ENCODE data around the gene TMEM259.

DNA sequence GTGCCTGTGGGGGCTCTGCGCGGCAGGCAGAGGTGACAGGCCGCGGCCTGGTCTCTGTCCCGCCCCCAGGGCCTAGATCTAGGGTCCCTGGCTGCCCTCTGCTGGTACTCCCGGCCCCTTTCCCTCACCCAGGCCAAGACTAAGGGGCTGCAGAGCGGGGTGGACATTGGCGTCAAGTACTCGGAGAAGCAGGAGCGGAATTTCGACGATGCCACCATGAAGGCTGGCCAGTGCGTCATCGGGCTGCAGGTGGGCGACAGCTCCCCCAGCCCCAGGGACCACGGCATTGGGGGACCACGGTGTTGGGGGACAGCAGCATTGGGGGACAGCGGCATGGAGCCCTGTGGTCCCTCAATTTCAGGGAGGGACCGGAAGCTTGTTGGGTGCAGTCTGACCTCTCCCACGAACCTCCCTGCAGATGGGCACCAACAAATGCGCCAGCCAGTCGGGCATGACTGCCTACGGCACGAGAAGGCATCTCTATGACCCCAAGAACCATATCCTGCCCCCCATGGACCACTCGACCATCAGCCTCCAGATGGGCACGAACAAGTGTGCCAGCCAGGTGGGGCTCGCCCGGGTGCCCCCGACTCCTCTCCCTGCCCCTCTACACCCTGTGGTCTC lies 15.2 kb upstream of the TMEM259 start:
- TF ChIP-seq CTCF (IDR thresholded peaks at IDR 0.05), result no peak
- no peak for TF ChIP-seq POLR2A (IDR thresholded peaks at IDR 0.05)
